HCEC 1CT (cell line): ENCODE results near the gene FLT3LG.

Experiments
- DNase-seq: peaks from one replicate; pipeline ENCODE4 v3.0.0-alpha.2; 2017

The FLT3LG gene

GRCh38 chr19:49473868-49474541, at the start of gene FLT3LG:
Gene FLT3LG, plus strand, starts transcription at chr19:49474215. Its CDS starts 425 bp downstream, at chr19:49474640.
- DNase-seq, result peak; percentile 55

GRCh38 chr19:49425178-49425577, 48.8 kb upstream of the FLT3LG start, which contains the start of gene GFY:
Gene GFY, plus strand, starts transcription at chr19:49425388. Its CDS starts 1,043 bp downstream, at chr19:49426431.
- no peak for DNase-seq

- DNase-seq, result no peak
Measured at GRCh38 chr19:49425922-49426592, 48.0 kb upstream of the FLT3LG start.

GRCh38 chr19:49427339-49427738, 46.7 kb upstream of the FLT3LG start:
- DNase-seq, result no peak

GRCh38 chr19:49427855-49428546, 46.0 kb upstream of the FLT3LG start:
- DNase-seq, result no peak

- DNase-seq, result no peak
Measured at GRCh38 chr19:49428547-49429451, 45.2 kb upstream of the FLT3LG start.

GRCh38 chr19:49430172-49430677, 43.8 kb upstream of the FLT3LG start:
- DNase-seq, result no peak

- no peak for DNase-seq
Measured at GRCh38 chr19:49430678-49431329, 43.2 kb upstream of the FLT3LG start.

- no peak for DNase-seq
Measured at GRCh38 chr19:49431330-49431749, 42.7 kb upstream of the FLT3LG start.

GRCh38 chr19:49432141-49433073, 41.6 kb upstream of the FLT3LG start:
- no peak for DNase-seq

- no peak for DNase-seq
Measured at GRCh38 chr19:49433240-49433901, 40.6 kb upstream of the FLT3LG start.

- no peak for DNase-seq
Measured at GRCh38 chr19:49434907-49435583, 39.0 kb upstream of the FLT3LG start.

GRCh38 chr19:49435670-49436069, 38.3 kb upstream of the FLT3LG start:
- no peak for DNase-seq

- no peak for DNase-seq
Measured at GRCh38 chr19:49436381-49437017, 37.5 kb upstream of the FLT3LG start.

GRCh38 chr19:49437231-49437630, 36.8 kb upstream of the FLT3LG start:
- DNase-seq, result no peak

GRCh38 chr19:49438261-49438660, 35.8 kb upstream of the FLT3LG start:
- no peak for DNase-seq

GRCh38 chr19:49439836-49440235, 34.2 kb upstream of the FLT3LG start:
- no peak for DNase-seq

GRCh38 chr19:49440439-49441209, 33.4 kb upstream of the FLT3LG start:
- DNase-seq, result no peak
